Measurements from ENCODE around the gene NECTIN1.

DNA sequence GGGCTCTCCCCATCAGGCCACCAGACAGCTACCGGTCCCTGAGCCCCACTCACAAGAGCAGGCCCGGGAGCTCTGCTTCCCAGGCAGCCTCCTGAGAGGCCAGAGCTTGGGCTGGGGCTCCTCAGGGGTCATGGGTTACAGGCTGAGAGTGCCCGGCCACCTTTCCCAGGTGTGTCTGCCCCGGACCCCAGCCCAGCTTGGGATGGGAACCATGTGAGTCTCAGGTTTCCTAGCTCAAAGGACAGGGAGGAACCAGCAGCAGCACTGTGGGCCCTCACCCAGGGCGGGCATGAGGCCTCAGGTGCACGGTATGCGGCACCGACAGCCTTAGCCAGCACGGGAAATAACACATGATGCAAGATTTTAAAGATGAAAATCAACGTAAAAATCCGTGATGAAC is 90.1 kb downstream of the NECTIN1 start:
- TF ChIP-seq POLR2AphosphoS5 (IDR thresholded peaks at IDR 0.05; ENCODE audit: insufficient read depth in 1 of 2, low read depth in 1 of 2) (no peak), POLR2A (IDR thresholded peaks at IDR 0.05) (no peak)
- TF ChIP-seq, protein P1, sequence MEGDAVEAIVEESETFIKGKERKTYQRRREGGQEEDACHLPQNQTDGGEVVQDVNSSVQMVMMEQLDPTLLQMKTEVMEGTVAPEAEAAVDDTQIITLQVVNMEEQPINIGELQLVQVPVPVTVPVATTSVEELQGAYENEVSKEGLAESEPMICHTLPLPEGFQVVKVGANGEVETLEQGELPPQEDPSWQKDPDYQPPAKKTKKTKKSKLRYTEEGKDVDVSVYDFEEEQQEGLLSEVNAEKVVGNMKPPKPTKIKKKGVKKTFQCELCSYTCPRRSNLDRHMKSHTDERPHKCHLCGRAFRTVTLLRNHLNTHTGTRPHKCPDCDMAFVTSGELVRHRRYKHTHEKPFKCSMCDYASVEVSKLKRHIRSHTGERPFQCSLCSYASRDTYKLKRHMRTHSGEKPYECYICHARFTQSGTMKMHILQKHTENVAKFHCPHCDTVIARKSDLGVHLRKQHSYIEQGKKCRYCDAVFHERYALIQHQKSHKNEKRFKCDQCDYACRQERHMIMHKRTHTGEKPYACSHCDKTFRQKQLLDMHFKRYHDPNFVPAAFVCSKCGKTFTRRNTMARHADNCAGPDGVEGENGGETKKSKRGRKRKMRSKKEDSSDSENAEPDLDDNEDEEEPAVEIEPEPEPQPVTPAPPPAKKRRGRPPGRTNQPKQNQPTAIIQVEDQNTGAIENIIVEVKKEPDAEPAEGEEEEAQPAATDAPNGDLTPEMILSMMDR (IDR thresholded peaks at IDR 0.05) = no peak
